Thyroid gland (tissue), 4 donors: ENCODE data around the gene RBP4.

Experiments
- POLR2A ChIP-seq, 2 donors: fragments of 450-650 bp; IDR thresholded peaks; one replicate each; pipeline ENCODE4 v1.6.1; 2017; ENCODE audit warnings: antibody characterized with exemption in 2 of 2, mild to moderate bottlenecking in 2 of 2, moderate library complexity in 1 of 2
- TF ChIP-seq, protein P1 (sequence below), 6 experiments: fragments of 200-600 bp in 3 of 6; fragments of 450-650 bp in 3 of 6; sonication (generic) in 3 of 6; IDR thresholded peaks; one replicate each; pipeline ENCODE4 v1.5.1; 2016 to 2019; ENCODE audit warnings: antibody characterized with exemption in 6 of 6, mild to moderate bottlenecking in 2 of 6, inconsistent platforms in 1 of 6, moderate library complexity in 1 of 6

DNA sequence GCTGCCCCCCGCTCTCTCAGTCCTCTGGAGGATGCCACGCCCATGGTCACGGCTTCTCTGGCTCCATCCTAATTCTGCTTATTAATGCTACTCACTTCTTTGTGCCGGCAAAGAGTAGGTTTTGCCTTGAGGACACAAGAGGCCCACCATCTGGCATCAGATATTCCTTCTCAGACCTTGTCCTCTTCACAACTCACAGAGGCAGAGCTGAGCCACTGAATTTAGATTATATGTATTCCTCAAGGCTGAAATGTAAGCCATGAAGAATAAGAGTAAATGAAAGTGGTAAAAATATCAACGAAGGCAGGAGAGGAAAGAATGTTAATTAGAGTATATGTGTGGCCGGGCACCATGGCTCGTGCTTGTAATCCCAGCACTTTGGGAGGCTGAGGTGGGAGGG is 6.5 kb downstream of the RBP4 start:
- no peak for TF ChIP-seq POLR2A (IDR thresholded peaks at IDR 0.05)
- TF ChIP-seq, protein P1, sequence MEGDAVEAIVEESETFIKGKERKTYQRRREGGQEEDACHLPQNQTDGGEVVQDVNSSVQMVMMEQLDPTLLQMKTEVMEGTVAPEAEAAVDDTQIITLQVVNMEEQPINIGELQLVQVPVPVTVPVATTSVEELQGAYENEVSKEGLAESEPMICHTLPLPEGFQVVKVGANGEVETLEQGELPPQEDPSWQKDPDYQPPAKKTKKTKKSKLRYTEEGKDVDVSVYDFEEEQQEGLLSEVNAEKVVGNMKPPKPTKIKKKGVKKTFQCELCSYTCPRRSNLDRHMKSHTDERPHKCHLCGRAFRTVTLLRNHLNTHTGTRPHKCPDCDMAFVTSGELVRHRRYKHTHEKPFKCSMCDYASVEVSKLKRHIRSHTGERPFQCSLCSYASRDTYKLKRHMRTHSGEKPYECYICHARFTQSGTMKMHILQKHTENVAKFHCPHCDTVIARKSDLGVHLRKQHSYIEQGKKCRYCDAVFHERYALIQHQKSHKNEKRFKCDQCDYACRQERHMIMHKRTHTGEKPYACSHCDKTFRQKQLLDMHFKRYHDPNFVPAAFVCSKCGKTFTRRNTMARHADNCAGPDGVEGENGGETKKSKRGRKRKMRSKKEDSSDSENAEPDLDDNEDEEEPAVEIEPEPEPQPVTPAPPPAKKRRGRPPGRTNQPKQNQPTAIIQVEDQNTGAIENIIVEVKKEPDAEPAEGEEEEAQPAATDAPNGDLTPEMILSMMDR (IDR thresholded peaks at IDR 0.05) = no peak
